Keratinocyte (primary cell): ENCODE measurements around the gene FAM3A. TPM values are rescaled to one million over a fixed set of nuclear protein-coding genes. Genes with fewer than 3 reads are reported as not detected.
"Not testable (repeated sequence)": the region's sequence is repeated elsewhere in the genome, so short reads cannot be mapped to it uniquely, and the experiment has no call there.

Source experiments
- DNase-seq: peaks from one replicate; pipeline ENCODE4 v3.0.0-alpha.2; 2011; ENCODE audit warnings: low read depth, missing footprints, low spot score
- FAIRE-seq: peaks from 2 replicates; lab custom pipeline; 2011; peaks lifted over from hg19 to GRCh38; lab: Jason Lieb, UNC
- H2AFZ ChIP-seq: 2 replicates; pipeline ENCODE4 v1.6.0; 2012; ENCODE audit warnings: low read length, control low read depth, inconsistent platforms; ENCODE audit not compliant: control insufficient read depth
- H3K27ac ChIP-seq: 2 replicates; pipeline ENCODE4 v1.5.1; 2011; ENCODE audit warnings: low read length; ENCODE audit not compliant: control insufficient read depth, insufficient read depth
- H3K27me3 ChIP-seq: 3 replicates; pipeline ENCODE4 v1.6.0; 2011; ENCODE audit warnings: low read length; ENCODE audit not compliant: control insufficient read depth, insufficient read depth; ENCODE audit errors: extremely low read depth
- H3K36me3 ChIP-seq, 2 experiments: 2 replicates in 1 of 2; 3 replicates in 1 of 2; pipeline ENCODE4 v1.5.1; 2011; ENCODE audit warnings: low read length in 2 of 2, mild to moderate bottlenecking in 1 of 2; ENCODE audit not compliant: control insufficient read depth in 2 of 2, insufficient read depth in 2 of 2; ENCODE audit errors: extremely low read depth in 1 of 2
- H3K4me1 ChIP-seq: 3 replicates; pipeline ENCODE4 v1.5.1; 2011; ENCODE audit warnings: low read length; ENCODE audit not compliant: control insufficient read depth, insufficient read depth; ENCODE audit errors: extremely low read depth
- H3K4me2 ChIP-seq: 3 replicates; pipeline ENCODE4 v1.6.0; 2011; ENCODE audit warnings: low read depth, low read length; ENCODE audit not compliant: control insufficient read depth, insufficient read depth; ENCODE audit errors: extremely low read depth
- H3K4me3 ChIP-seq, 3 experiments: fragments of 200-600 bp in 1 of 3; sonication (generic) in 1 of 3; 2 replicates in 2 of 3; 3 replicates in 1 of 3; pipeline ENCODE4 v1.5.1; 2011 to 2016; ENCODE audit warnings: low read length in 3 of 3, mild to moderate bottlenecking in 3 of 3, control low read depth in 2 of 3, inconsistent platforms in 1 of 3, low read depth in 1 of 3, mixed read lengths in 1 of 3, mixed run types in 1 of 3, moderate library complexity in 1 of 3; ENCODE audit not compliant: control insufficient read depth in 2 of 3, insufficient read depth in 2 of 3; ENCODE audit errors: extremely low read depth in 1 of 3
- H3K79me2 ChIP-seq: 2 replicates; pipeline ENCODE4 v1.6.0; 2012; ENCODE audit warnings: low read length; ENCODE audit not compliant: control insufficient read depth, insufficient read depth
- H3K9ac ChIP-seq: 3 replicates; pipeline ENCODE4 v1.6.0; 2011; ENCODE audit warnings: low read length; ENCODE audit not compliant: control insufficient read depth, insufficient read depth; ENCODE audit errors: extremely low read depth
- H3K9me1 ChIP-seq: 3 replicates; pipeline ENCODE4 v1.6.0; 2011; ENCODE audit warnings: low read length; ENCODE audit not compliant: control insufficient read depth, insufficient read depth; ENCODE audit errors: extremely low read depth
- H3K9me3 ChIP-seq: 2 replicates; pipeline ENCODE4 v1.5.1; 2012; ENCODE audit warnings: low read depth, low read length; ENCODE audit not compliant: control insufficient read depth
- H4K20me1 ChIP-seq: 3 replicates; pipeline ENCODE4 v1.6.0; 2011; ENCODE audit warnings: low read length; ENCODE audit not compliant: control insufficient read depth, insufficient read depth; ENCODE audit errors: extremely low read depth
- CTCF ChIP-seq, 3 experiments: IDR thresholded peaks in 1 of 3; conservative IDR thresholded peaks in 1 of 3; optimal IDR thresholded peaks in 1 of 3; 2 replicates in 2 of 3; 3 replicates in 1 of 3; pipeline versions ENCODE3 to v1.5.1; 2011; ENCODE audit warnings: low read length in 3 of 3, mild to moderate bottlenecking in 3 of 3, moderate library complexity in 2 of 3, control low read depth in 1 of 3, inconsistent platforms in 1 of 3; ENCODE audit not compliant: insufficient read depth in 2 of 3; ENCODE audit errors: extremely low read depth in 1 of 3
- EZH2 ChIP-seq: IDR thresholded peaks from one replicate; pipeline ENCODE4 v1.6.1; 2012; ENCODE audit warnings: inconsistent platforms, mild to moderate bottlenecking, low read length, moderate library complexity
- dilution Hi-C: fragments of 300-500 bp; cut with MboI; formaldehyde crosslinking; loops from one replicate; pipeline ENCODE4 v1.7.0; 2020; ENCODE audit warnings: low sequenced_read_pairs; ENCODE audit not compliant: extremely low pct_ligation_motif_present
- polyA minus RNA-seq, 3 experiments: library from RNA; depleted of rRNA, polyadenylated mRNA; stranded (reverse); fragments of >200 nt; gene quantifications; 1 replicate in 1 of 3; 2 replicates in 1 of 3; 3 replicates in 1 of 3; pipeline ENCODE4 v1.2.3, GENCODE V29; 2011
- polyA plus RNA-seq, 5 experiments: library from polyadenylated mRNA; depleted of rRNA in 3 of 5; stranded (reverse) in 3 of 5; stranded (forward) in 1 of 5; unstranded in 1 of 5; fragments of >200 nt; gene quantifications; 1 replicate in 1 of 5; 2 replicates in 3 of 5; 3 replicates in 1 of 5; pipeline versions ENCODE4 v1.2.1 to v1.2.3, GENCODE V29; 2011 to 2012; ENCODE audit warnings: missing spikeins in 2 of 5, low read depth in 1 of 5, low replicate concordance in 1 of 5

Gene FAM3A
- polyA plus RNA-seq (15.8 to 25.3 TPM (median 21.4 TPM) in 3 replicates), polyA minus RNA-seq (10.1 to 21.9 TPM (median 15.6 TPM) in 3 replicates)
- 19.8 TPM for polyA plus RNA-seq (2011; ENCODE audit: low read depth)
- 11.1 and 28.1 TPM in 2 replicates for polyA plus RNA-seq (2011; cell fraction: cytosol; rRNA removed)
- polyA plus RNA-seq (2011; cell fraction: nucleus; rRNA removed): 29.6 and 37.3 TPM in 2 replicates
- polyA plus RNA-seq (2012; ENCODE audit: low replicate concordance): 24.7 and 30.7 TPM in 2 replicates
- polyA minus RNA-seq (2011; cell fraction: cytosol; rRNA and poly(A)+ RNA removed): 34.1 TPM
- polyA minus RNA-seq (2011; cell fraction: nucleus; rRNA and poly(A)+ RNA removed): 8.4 and 12.6 TPM in 2 replicates

GRCh38 chrX:154515966-154516655, at the start of gene FAM3A:
Gene FAM3A, minus strand, starts transcription at chrX:154516232. Its CDS starts 460 bp downstream, at chrX:154515772.
- dilution Hi-C loops: no loop called here
- Histone ChIP-seq H2AFZ (peak within 1 kb of the TSS; percentile 78), H3K4me2 (peak within 1 kb of the TSS; percentile 85), H3K27me3 (no peaks in the 10 kb centered on the region), H3K36me3 (no peaks in the 10 kb centered on the region), H3K9me3 (no peaks in the 10 kb centered on the region), H3K4me3 (peak within 1 kb of the TSS; percentile 64 to 69 (median 69)), H3K9me1 (no peaks in the 10 kb centered on the region), H3K79me2 (peaks cover 6% of the 10 kb centered on the region), H3K9ac (peak within 1 kb of the TSS; percentile 80), H4K20me1 (no peaks in the 10 kb centered on the region), H3K4me1 (peaks cover 2% of the 10 kb centered on the region), H3K27ac (peak within 1 kb of the TSS; percentile 61)
- no peak for TF ChIP-seq EZH2
- no peak for TF ChIP-seq CTCF (optimal IDR thresholded peaks at IDR 0.05 in 1 of 3, IDR thresholded peaks at IDR 0.05 in 1 of 3, conservative IDR thresholded peaks at IDR 0.05 in 1 of 3; ENCODE audit: extremely low read depth in 1 of 3, insufficient read depth in 2 of 3, low read length in 3 of 3)
- DNase-seq: no peak
- no peak for FAIRE-seq

GRCh38 chrX:154562295-154562694, 46.3 kb upstream of the FAM3A start:
- H3K4me1 ChIP-seq, H3K9me3 ChIP-seq, H3K9ac ChIP-seq, H3K9me1 ChIP-seq, H4K20me1 ChIP-seq, dilution Hi-C loops, H2AFZ ChIP-seq, H3K4me3 ChIP-seq, FAIRE-seq, H3K27ac ChIP-seq, DNase-seq, H3K27me3 ChIP-seq, H3K79me2 ChIP-seq, H3K4me2 ChIP-seq, H3K36me3 ChIP-seq: not testable (repeated sequence)

GRCh38 chrX:154560326-154560725, 44.3 kb upstream of the FAM3A start:
- H3K4me3 ChIP-seq, DNase-seq, H3K79me2 ChIP-seq, H3K9me1 ChIP-seq, H2AFZ ChIP-seq, H3K4me1 ChIP-seq, dilution Hi-C loops, H4K20me1 ChIP-seq, H3K9me3 ChIP-seq, H3K27ac ChIP-seq, H3K9ac ChIP-seq, H3K36me3 ChIP-seq, H3K4me2 ChIP-seq, FAIRE-seq, H3K27me3 ChIP-seq: not testable (repeated sequence)

GRCh38 chrX:154558896-154559295, 42.9 kb upstream of the FAM3A start:
- FAIRE-seq, H2AFZ ChIP-seq, H3K4me1 ChIP-seq, DNase-seq, H3K4me3 ChIP-seq, dilution Hi-C loops, H3K9me3 ChIP-seq, H3K9me1 ChIP-seq, H3K9ac ChIP-seq, H3K27me3 ChIP-seq, H4K20me1 ChIP-seq, H3K4me2 ChIP-seq, H3K79me2 ChIP-seq, H3K27ac ChIP-seq, H3K36me3 ChIP-seq: not testable (repeated sequence)
